HFF-Myc (cell line): ENCODE measurements around the gene OR10AD1.

ENCODE experiments used
- DNase-seq: peaks from one replicate; pipeline ENCODE4 v3.0.0-alpha.2; 2011; ENCODE audit warnings: low read depth; ENCODE audit errors: extremely low read depth
- H3K4me3 ChIP-seq: replicated peaks from 2 replicates; pipeline ENCODE4 v1.5.1; 2011; ENCODE audit warnings: low read depth, mild to moderate bottlenecking, control low read depth, low read length
- CTCF ChIP-seq: IDR thresholded peaks from 2 replicates; pipeline ENCODE4 v1.5.1; 2012; ENCODE audit warnings: mild to moderate bottlenecking, low read depth, low read length, control low read depth; ENCODE audit errors: missing control alignments

Gene OR10AD1

GRCh38 chr12:48177982-48178381 is 25.1 kb downstream of the OR10AD1 start:
- no peak for TF ChIP-seq CTCF
- DNase-seq: no peak
- no peak overlapping the region for H3K4me3 ChIP-seq

- no peak overlapping the region for H3K4me3 ChIP-seq
- TF ChIP-seq CTCF: no peak
- DNase-seq: no peak
These were observed 26.7 kb downstream of the OR10AD1 start for GRCh38 chr12:48176417-48176751.

- 0 out of 2 replicates have a peak overlapping the region, but pooled peaks have one; percentile 5 for H3K4me3 ChIP-seq
- DNase-seq: no peak
- TF ChIP-seq CTCF: no peak
These were observed 27.3 kb downstream of the OR10AD1 start for GRCh38 chr12:48175613-48176416.

- H3K4me3 ChIP-seq: no peak overlapping the region
- no peak for DNase-seq
- TF ChIP-seq CTCF: no peak
These were observed 34.1 kb downstream of the OR10AD1 start for GRCh38 chr12:48169011-48169410.

GRCh38 chr12:48165089-48165981 is 37.8 kb downstream of the OR10AD1 start:
- peak; percentile 21 for DNase-seq
- H3K4me3 ChIP-seq: no peak overlapping the region
- peak; percentile 96 for TF ChIP-seq CTCF

- no peak overlapping the region for H3K4me3 ChIP-seq
- no peak for DNase-seq
- no peak for TF ChIP-seq CTCF
These were observed 38.6 kb downstream of the OR10AD1 start for GRCh38 chr12:48164451-48164850.
